Activated gamma-delta T cell treated with Interleukin-2 at 50 U/mL for 16 hours (primary cell): Measurements from ENCODE around the gene MROH2A.
A peak's percentile ranks its signal among the peaks of the same experiment; 100 is the strongest.

Source experiments
- DNase-seq: peaks from one replicate; pipeline ENCODE4 v3.0.0-alpha.2; 2020

The MROH2A gene

DNA sequence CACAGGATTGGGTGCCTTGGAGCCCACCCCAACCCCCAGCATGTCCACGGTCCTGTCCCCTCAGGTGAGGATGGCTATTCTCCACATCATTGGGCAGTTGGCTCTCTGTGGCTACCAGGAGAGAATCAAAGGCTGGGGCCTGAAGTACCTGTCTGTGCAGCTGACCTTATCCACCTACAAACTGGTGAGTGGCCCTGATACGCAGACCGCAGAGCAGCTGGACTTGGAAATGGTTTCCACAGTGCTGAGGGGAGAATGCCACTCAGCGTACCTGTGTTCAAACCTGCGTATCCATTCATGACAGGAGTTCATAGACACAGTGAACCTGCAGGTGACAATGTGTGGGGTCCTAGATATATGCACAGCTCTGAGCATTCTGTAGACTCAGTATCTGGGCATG lies 21.6 kb downstream of the MROH2A start:
- DNase-seq, result no peak

DNA sequence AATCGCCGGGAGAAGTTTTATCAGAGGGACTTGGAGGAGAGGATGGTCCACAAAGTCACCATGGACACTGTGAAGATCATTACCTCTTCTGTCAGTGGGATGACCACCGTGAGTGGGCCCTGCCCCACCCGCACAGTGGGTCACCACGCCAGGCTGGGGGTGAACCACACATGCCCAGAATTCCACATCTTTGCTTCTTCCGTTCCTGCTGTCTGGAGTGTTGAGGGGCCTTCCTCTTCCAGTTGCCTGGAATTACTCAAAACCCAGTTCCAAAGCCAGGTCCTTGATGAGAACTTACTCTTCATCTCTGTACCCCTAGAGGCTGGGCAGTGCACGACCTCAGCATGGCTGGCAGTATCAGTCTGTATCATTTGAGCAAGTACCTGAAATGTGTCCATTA lies 22.1 kb downstream of the MROH2A start:
- DNase-seq, result no peak

DNA sequence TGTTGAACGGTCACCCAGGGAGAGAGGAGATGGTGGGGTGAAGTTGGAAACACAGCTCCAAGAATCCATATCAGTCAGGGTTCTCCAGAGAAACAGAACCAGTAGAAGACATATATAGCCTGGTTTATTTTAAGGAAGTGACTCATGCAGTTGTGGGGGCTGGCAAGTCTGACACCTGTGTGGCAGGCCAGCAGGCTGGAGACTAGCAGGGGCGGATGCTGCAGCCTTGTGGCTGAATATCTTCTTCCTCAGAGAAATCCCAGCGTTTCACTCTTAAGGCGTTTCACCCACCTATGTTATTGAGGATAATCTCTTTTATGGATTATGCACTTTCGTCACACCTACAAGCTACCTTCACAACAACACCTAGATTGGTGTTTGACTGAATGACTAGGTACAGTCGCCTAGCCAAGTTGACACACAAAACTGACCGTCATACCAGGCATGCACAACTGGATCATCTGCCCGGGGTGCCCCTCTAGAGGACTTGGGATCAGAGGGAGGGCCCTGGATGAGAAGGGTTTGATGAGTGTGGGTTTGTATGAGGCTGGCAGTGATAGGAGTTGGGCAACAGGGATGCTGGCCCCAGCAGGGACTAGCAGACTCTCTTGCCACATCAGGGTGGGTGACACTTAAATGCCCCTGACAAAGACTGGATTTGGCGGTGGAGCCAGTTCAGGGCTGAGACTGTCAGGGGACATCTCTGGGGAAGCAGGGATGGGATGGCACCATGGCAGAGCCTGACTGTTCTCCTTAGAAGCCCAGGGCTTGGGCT lies 23.4 kb downstream of the MROH2A start:
- no peak for DNase-seq

DNA sequence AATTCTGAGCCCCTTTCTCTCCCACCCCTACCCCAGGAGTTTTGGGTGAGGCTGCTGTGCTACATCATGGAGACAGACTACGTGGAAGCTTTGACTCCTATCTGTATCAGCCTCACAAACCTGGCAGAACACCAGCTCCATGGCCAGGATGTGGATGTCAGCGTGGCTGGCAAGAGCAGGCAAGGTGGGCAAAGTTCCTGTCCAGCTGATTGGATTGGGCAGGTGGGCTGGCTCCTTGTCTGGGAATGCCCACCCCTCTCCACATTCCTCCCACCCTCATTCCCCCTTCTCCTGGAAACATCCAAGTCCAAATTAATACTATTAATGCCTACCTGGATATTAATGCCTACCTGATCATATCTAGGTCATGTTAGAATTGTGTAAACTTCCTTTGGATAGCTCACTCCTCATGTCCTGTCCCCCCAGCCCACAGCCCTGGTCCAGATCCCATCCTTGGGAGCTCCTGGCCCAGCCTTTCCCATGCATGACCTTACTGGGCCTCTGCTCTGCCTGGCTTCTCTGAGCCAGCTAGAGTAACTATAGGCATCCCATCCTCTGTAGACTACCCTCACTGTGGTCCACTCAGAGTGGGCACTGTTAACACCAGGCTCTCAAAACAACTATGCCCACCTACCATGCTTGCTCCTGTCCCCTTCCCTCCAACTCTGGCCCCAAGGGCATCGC lies 24.1 kb downstream of the MROH2A start:
- DNase-seq, result no peak

DNA sequence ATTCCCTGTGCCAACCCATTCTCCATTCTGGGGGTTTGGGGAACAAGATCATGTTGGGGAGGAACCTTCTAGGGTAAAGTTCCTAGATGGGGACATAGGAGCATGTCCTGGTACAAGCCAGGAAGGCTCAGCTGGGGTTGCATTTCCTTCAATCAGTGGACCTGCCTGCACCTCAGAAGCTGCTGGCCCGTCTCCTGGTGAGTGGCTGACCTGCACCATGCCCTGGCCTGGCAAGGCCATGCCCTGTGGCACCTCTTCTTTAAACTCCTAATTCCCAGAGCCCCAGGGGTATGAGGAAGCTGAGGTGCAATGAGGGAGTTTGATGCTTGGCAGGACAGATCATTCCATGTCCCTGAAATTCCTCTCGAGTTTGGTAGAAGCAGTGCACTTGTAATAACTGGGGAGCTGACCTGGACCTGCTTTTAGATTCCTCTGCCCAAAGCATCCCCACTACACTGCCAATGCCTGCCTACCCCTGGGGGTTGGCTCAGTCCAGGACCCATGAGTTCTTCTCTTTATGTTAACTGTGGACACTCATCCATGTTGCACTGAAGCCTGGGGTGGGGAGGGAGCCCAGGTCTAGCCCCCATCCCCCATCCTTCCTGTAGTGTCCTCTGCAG lies 25.3 kb downstream of the MROH2A start:
- no peak for DNase-seq

DNA sequence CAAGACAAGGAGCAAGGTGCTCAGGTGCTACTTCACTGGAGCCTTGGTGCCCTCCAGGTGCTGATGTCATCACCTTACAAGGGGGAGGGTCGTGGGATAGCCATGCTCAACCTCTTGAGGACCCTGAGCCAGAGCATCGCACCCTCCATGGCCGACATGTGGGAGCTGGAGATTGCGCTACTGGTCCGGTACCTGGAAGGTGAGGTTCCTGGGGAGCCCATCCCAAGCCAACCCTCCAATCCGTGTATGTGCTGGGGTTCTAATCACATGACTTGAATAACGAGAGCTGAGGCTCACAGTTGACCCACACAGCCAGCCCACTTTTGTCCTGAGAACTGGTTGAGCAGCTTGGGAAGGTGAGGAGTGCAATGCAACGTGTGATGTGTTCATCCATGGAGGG lies 25.9 kb downstream of the MROH2A start:
- DNase-seq, result no peak

DNA sequence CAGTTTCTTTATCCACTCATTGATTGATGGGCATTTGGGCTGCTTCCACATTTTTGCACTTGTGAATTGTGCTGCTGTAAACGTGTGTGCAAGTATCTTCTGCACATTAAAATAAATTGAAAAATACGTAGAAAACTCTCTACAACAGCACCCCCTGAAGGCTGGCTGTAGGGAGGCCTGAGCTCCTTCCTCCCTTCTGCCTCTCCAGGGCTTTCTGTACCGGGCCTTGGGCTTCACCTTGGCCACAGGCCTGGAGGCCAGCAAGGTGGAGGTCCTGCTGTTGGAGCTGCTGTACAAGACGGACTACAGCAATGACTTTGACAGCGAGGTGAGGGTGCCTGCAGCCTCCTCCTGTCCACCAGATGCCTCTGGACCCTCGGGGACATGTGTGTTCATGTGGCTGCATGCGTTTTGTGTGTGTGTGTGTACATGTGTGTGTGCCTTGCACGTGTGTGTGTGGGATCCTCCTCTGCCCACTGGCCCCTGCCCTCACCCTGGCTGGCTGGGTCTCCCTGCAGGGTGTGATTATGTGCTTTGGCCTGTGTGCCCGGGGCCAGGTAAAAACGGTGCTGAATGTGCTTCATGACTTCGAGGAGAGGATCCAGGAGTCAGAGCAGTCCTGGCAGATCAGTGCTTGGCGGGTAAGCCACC lies 29.2 kb downstream of the MROH2A start:
- no peak for DNase-seq

DNA sequence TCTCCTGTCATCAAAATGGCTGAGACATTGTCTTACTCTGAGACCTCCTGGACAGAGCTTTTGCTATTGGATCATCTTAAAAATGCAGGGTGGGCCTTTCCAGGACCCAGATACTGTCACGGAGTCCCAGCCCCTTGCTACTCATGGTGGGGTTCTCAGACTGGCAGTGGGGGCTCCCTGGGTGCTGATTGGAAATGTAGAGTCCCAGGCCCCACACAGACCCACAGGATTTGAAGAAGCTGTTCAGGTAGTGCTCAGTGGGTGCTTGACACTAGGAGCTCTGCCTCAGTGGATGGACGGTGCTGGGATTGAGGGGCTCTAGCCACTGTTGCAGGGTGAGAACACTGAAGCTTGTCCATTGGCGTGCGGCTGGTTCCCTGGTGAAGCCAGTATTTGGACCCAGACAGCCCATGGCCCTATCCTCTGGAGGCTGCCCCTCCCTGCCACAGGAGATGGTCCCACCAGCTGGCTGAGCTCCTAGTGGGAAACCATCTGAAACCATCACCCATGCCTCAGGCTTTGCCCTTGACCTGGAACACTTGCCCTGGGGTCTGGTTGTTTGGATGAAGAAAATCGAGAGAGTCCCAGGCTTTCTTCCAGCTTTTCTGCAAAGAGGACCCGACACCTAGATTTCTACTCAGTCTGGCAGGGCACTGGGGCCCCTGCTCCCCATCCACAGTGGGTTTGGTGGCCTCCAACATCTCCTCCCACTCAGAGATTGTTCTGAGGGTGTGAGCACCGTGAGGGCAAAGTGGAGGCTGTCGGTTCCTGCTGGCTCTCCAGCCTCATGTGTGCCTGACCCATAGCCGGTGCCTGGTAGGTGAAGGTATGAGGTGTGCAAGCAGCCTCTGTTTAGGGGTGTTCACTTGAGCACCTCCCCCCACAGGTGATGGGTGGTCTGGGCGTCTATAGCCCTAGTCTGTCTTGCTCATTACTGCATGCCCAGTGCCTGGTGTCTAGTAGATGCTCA lies 30.1 kb downstream of the MROH2A start:
- no peak for DNase-seq

DNA sequence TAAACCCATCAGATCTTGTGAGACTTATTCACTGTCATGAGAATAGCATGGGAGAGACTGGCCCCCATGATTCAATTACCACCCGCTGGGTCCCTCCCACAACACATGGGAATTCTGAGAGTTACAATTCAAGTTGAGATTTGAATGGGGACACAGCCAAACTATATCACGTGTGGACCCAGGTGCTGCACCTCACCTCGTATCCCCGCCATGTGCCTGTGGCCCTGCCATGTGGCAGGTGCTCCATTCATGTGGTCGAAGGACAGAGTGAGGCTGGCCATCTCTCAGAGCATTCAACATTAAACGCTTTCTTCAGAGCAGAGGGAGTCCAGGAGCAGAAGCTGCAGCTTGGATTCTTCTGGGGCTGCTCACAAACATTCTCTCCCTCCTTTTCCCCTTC lies 32.3 kb downstream of the MROH2A start:
- no peak for DNase-seq

DNA sequence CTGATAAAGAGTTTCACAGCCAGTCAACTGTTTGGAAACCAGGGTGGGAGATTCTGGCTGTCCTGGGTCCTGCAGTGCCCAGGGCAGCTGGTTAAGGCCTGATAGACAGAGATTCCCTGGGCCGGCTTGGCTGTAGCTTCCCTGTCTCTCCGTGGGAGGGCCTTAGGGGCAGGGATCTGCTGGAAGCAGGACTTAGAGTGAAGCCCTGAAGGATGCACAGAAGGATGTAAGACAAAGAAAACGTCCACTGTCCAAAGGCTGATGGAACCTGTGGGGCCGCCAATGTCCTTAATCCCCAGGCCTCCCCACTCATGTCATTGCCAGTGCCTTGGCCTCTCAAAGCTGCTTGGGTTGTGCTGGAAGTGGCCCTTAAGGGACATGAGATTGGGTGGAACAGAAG lies 33.0 kb downstream of the MROH2A start:
- DNase-seq, result no peak

DNA sequence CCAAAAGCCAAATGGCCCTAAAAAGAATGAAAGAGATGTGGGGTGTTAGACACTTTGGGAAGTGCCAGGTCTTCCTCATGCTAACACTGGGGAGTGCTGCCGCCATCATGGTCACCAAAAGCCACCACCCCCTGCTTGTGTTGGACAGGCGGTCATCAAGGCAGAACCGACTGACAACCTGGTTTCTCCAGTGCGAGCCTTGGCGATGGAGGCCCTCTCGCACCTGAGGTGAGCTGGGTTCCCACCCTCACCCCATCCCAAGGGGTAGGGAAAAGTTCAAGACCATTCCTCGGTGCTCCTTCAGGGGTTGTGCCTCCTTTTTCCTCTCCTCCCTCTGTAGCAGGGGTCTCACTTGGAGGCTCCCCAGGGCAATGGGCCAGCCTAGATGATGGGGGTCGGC lies 33.6 kb downstream of the MROH2A start:
- no peak for DNase-seq

DNA sequence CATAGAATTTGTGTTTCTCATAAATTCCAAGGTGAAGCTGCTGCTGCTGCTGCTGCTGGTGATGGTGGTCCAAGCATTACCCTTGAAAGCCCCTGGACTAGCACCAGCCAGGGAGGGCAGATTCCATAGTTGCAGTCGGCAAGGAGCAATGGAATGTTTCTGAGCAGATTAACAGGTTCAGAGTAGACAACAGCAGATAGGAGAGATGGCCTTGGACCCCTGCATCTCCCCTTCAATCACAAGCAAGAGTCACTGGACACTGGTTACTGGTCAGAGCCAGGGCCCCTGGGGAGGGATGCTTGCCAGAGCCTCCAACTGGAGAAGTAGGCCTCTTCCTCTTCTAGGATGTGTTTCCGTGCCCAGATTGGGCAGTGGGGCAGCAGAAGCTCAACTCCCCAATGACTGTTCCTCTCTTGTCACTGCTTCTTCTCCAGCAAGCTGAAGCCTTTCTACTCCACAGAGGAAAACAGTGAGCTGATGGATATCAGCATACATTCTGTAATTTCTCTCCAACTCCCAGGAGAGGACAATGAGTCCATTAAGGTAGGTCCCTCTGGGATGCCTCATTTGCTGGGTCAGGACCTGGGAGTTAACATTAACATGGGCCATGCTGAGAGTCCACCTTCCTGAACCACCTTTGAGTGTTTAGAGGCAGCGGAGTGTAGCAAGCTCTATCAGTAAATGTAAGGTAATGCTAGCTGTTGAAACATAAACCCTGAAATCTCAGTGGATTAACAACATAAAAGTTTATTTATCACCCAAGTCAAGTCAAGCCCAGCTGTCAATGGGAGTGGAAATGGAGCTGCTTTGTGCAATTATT lies 35.3 kb downstream of the MROH2A start:
- DNase-seq, result no peak

DNA sequence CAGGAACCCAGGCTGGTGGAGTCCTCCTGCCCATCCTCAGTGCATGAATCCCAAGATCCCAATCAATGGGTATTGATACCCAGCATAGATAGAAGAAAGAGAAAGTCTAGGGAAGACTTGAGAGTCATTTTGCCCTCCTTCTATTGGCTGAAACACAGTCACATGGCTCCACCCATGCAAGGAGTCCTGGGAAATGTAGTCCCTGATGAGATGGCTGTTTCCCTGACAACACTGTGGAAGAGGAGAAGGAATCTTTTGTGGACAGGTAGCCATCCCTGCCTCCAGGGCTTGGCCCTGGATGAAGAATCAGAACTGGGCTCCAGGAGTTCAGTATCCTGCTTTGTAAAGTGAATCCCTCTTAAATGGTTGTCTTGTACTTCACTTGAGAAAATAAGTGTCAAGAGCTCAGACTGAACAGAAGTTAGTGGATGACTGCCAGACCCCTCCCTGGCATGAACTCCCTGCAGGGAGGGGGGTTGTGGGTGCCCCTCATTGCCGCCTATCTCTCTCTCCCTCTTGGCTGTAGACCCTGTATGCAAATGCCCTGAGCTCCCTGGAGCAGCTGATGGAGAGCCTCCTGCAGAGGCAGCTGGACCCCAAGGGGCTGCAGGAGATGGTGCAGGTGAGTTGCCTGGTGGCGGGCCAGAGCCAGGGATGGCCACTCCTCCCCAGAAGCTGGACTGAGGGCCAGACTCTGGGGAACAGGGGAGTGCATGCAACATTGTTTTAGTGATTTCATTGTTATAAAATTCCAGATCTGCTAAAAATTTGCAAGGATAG lies 36.1 kb downstream of the MROH2A start:
- DNase-seq, result peak; percentile 1

DNA sequence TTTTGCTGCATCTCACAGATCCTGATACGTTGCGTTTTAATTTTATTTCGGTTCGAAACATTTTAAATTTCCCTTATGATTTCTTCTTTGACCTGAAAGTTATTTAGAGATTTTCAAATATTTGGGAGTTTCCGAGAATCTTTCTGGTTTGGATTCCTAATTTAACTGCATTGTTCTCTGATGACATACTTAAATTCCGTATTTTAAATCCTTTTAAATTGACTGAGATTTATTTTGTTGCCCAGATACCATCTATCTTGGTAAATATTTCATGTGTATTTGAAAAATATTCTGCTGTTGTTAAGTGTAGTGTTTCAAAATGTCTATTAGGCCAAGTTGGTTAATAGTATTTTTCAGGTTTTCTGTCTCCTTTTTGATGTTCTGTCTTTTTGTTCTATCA lies 37.7 kb downstream of the MROH2A start:
- no peak for DNase-seq

DNA sequence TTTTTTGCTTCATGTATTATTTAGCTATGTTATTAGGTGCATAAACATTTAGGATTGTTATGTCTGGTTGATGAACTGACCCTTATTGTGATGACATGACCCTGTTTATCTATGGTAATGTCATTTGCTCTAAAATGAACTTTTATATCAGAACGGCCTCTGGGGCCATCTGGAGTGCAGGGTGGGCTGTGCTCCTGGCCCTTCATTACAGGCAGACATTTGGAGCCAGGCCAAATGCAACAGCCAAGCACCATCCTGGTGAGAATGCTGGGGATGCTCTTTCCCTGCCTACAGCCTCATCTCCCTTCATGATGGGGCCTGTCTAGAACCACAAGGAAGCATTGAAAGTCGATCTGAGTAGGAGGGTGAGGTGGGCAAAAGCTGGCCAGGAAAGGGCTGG lies 38.2 kb downstream of the MROH2A start:
- DNase-seq, result peak; percentile 2

DNA sequence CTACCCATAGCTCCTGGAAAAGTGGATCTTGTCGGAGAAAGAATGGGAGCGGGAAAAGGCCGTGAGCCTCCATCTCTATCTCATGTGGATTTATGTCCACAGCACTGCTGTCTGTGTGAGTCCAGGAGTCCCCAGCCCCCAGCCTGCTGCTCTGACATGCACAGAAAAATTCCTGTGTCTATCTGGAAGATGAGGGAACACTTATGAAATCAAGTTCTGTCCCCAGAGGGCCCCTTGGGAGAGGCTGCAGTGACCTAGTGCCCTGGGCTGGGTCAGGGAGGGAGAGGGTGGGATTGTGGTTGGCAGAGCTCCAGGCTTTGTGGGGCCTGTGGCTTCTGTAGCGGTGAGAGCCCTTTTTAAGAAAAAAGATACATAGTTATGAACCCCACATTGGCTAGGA lies 38.6 kb downstream of the MROH2A start:
- DNase-seq, result peak; percentile 2

DNA sequence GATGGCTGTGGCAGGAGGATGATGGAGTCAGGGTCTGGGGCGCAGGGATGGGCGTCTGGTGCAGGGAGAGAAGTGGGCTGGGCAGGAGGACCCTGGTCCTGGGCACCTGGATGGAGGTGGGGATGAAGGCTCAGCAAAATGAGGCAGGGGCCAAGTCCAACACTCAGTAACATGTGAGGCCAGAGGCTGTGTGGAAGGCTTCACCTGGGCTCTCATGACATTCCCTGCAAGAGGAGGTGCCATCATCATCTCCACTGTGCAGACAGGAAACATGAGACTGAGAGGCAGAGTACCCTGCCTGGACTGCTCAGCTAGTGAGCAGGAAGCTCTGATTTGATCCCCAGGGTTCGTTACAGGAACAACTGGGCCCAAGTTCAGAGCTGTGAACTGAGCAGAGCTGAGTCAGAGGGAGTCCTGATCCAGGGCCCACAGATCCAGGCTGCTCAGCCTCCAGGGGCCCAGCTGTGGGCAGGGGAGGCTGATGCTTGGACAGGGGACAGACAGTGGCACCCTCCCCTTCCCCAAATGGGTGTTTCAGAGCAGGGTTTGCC lies 39.3 kb downstream of the MROH2A start:
- no peak for DNase-seq

DNA sequence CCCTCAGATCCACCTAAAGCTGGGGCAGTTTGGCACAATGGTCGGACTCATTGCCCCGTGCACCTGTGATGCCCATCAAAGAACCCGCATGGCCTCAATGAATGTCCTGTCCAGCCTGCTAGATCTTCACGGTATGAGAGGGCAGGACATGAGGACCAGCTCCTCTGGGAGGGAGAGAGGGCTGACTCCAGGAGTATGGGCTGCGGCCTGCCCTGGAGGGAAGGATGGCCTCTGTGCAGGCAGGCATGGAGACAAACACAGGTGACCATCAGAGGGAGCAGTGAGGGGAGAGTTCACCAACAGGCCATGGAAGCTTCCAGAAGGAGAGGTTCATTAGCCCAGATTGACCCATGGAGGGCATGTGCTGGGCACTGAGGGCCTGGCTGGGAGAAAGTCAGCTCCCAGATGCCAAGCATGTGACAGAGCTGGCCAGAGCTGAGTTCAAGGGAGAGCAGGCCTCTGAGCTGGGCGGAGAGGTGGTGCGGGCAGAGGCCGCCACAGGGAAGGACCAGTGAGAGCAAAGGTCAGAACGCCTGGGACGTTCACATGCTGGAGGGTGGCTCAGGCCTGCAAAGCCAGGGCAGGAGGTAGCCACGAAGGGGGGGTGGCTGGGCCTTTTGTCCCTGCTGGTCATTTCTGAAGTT lies 40.0 kb downstream of the MROH2A start:
- DNase-seq, result peak; percentile 1

DNA sequence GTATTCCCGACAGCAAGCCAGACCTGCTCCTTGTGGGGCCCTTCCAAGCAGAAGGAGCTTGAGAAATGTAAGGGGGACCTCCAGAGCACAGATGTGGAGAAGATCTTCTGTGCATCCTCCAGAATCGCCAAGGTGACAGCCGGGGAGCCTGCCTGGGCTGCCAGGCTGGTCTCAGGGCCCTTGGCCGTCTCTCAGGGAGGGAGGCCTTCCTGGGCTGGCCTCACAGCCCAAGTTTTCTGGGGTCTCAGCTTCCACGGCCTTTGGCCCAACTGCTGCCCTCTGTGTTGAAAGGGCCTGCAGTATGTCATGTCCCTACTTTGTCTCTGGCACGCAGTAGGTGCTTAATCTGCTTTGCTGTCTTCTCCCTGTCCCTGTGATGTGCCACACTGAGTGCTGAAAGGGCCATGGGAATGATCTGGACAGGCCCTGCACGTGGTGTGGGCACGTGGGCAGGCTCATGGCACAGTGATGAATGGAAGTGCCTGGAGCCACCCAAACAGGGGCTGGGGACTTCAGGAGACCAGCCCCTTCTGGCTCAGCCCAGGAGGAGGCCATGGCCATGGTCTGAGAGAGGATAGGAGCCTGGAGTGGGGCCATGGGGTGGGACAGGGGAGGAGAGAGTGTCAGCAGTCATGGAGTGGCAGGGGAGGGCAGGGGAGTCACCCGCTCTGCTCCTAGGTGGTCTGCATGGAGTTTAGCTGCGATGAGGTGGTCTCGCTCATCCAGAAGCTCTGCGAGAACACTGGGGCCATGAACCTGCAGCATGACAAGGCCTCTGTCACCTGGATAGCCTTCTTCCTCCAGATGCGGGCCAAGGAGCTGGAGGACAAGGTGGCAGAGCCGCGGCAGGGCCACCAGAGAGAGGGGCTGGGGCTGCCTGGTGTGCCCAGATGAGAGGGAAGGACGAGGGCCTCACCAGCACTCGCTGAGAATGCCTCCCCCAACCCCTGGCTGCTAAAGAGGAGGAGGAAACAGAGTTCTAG lies 40.8 kb downstream of the MROH2A start:
- DNase-seq, result no peak
